SKM-1 treated with dmso at 0.1 percent for 144 hours (cell line): Measurements from ENCODE around the gene FBXW5.

Source experiments
- DNase-seq: peaks from one replicate; lab custom pipeline; 2025; ENCODE audit not compliant: unreplicated experiment; lab: John Stamatoyannopoulos, UW

The FBXW5 gene

DNA sequence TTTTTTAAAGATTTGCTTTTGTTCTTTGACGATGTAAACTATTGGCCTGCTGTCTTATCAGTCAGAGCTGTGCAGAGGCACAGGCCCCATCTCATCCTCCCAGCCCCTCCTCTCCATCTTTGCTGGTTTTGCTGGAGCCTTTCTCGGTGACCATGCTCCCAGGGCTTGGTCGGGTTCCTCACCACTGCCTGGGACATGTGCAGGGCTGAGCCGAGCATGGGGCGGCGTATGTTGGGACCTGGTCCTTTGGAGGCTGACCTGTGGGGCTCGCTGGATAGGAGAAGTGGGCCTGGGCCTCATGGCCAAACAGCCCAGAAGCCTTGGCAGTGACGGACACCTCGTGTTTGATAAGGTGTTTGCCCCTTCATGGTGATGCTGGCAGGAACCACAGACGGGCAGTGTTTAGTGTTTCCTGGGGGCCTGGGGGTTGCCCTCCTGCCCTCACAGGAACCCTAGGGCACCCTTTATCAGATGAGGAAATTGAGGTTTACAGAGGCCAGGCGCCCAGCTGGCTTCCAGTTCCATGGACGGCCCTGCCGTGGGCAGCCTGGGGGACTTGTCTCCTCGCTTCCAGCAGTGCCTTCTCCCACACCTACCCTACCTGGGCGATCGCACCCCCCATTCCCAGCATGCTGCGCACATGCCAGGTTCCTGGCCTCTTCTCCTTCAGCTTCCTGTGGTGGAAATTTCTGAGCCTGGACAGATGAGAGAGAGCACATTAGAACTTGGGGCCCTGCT is 30.7 kb downstream of the FBXW5 start:
- DNase-seq, result no peak

DNA sequence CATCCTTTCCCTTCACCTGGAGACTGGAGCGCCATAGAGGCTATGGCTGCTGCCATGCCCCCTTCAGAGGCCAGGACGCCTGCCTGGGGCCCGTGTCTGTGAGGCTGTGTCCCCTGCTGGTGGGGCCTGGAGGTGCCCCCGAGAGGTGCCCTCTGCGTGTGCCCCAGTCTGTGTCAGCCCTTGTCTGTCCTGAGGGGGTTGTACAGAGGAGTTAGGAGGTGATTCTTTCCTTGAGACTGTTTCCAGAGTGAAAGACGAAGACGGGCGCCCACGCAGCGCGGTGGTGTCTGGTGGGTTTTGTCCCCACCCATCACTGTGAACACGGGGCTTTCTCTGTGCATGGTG is 33.7 kb downstream of the FBXW5 start:
- no peak for DNase-seq

GRCh38 chr9:136910197-136910900 is 34.2 kb downstream of the FBXW5 start:
- DNase-seq, result no peak

DNA sequence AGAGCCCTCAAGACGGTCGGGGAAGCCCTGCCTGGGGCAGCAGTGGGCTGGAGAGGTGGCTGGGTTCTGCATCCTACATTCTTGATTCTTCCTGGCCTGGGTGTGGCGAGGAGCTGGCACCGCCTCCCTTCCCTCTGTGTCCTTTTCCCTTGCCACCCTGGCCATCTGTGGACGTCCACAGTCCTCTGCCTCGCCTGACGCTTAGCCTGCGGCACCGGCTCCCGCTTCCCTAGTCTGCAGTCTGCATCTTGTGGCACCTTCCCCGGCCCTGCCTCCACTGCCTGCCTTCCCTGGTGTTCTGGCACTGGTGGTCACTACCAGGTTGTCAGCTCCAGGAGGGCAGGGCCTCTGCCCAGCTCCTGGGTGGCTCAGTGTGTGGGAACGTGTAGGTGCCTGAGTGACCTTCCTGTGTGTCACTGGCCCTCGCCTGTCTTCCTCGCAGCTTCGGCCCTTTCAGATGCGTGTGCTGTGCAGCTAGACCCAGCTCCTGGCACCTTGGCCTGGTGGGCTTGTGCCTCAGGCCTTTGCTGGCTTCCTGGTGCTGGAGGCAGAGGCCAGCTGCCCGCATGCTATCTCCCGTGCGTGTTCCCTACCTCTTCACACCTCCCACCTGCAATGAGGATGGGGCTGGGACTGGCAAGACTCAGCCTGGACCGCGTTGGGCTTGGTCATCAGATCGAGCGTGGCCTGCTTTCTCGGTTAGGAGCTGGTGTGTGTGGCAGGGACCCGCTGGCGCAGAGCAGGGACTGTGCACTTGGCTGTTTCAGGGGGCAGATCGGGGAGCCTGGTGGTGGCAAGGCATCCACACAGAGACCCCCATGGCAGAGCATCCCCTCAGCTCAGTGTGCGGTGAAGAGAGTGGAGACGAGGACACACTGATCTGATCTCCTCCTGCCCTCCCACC is 37.3 kb downstream of the FBXW5 start:
- no peak for DNase-seq

- DNase-seq, result no peak
These were observed 38.3 kb downstream of the FBXW5 start for GRCh38 chr9:136906266-136906665.

DNA sequence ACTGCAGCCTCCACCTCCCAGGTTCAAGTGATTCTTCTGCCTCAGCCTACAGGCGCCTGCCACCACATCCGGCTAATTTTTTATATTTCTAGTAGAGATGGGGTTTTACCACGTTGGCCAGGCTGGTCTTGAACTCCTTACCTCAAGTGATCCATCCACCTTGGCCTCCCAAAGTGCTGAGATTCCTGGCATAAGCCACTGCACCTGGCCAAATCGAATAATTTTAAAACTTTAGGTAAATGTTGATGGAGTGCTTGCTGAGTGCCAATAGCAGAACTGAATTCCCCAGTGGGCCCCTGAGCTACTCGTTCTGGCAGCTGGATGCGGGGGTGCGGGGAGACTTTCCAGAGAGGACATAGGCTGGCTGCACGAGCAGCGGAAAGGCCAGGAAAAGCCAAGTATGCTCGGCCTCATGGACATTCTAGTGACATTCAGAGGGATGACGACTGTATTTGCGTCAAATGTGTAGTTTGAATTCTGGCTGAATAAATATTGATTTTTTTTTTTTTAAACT is 41.4 kb downstream of the FBXW5 start:
- DNase-seq, result no peak

GRCh38 chr9:136902259-136902821 is 42.2 kb downstream of the FBXW5 start:
- DNase-seq, result no peak

DNA sequence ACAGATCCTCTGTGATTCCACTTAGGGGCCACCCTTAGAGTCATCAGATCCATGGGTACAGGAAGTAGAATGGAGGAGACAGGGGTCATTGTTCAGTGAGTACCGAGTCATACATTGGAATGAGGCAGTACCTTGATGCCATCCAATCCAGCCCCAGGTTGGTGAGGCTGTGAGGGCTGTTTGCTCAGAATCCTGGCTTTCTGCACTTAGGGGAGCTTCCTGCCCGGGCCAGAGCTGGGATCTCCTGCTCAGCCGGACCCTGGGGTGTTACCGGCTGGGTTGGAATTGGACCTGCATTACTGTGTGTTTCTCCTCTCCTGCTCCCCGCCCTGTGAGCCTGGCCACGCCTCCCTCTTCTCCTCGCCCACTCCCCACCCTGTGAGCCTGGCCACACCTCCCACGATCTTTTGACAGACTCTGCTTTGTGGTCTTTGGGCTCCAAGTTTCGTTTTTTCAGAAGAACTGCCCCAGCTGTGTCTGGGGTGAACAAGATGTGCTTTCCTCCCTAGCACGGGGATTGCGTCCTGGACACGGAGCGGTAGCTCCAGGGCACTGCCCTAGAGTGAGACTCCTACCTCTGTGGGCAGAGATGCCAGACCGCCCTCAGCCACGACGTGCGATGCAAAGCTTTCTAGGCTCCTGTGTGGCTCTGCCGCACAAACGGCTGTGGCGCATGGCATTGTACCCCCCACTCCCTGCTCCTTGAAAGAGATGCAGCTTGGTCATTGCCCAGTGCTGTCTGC is 42.9 kb downstream of the FBXW5 start:
- DNase-seq, result no peak

DNA sequence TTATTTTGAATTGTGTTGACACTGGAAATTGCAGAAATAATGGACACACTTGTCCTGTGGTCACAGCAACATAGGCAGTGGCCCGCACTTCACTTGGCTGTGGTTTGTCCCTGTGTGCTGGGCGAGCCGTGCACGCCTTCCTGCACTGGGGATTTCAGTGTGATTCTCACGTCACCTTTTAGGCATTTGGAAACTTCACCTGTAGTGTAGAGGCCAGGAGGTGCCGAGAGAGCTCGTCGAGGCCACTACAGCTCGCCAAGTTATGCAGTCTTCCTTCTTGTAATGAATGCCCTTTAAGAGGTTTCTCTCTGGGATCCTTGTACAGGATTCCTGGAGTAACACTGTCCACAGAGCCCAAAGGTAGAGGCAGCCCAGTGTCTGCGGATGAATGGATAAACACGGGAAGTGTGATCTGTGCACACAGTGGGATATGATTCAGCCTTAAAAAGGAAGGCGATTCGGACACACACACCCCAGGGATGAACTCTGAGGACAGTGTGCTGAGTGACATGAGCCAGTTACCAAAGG is 43.5 kb downstream of the FBXW5 start:
- no peak for DNase-seq

- DNase-seq, result no peak
These were observed 44.0 kb downstream of the FBXW5 start for GRCh38 chr9:136900556-136900955.

DNA sequence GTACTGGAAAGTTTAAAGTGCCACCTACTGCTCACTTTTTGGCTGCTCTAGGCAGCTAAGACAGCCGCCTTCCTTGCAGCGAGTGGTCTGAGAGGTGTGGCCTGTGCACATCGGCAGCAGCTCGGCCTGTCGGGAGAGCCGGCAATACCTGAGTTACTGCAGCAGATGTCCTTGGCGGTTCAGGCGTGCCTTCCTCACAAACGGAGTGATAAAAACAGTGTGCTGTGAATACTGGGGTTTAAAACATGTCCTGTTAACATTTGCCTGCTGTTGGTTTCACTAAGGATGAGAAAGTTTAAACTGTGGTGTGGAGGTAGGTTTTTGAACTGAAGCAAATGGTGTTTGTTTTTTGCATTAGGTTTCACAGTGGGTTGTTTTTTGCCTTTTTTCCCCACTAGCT is 45.3 kb downstream of the FBXW5 start:
- DNase-seq, result no peak

- DNase-seq, result no peak
These were observed 45.9 kb downstream of the FBXW5 start for GRCh38 chr9:136898483-136899100.

DNA sequence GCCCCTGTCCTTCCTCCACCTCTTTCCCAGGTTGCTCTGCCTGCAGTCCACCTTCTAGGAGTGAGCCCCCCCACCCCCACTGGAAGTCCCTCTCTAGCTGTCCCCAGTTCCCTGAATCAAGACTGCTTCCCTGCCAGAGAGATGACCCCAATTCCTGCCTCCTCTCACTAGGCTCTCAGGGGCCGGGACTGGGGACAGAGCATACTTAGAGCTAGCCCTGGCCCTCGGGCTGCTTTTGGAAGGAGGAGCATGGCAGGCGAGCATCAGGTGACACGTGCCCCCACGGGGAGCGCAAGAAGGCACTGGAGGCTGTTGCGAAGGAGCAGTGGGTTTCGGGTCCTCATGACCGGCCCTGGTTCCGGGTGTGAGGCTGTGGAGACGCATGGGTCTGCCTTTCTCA is 48.5 kb downstream of the FBXW5 start:
- DNase-seq, result no peak

GRCh38 chr9:136890661-136891060 is 53.9 kb downstream of the FBXW5 start:
- DNase-seq, result no peak
